Astrocyte (in vitro differentiated cells and primary cell): ENCODE measurements around the gene WIPF3. TPM values are rescaled to one million over a fixed set of nuclear protein-coding genes. Genes with fewer than 3 reads are reported as not detected.

Experiments used
- DNase-seq: peaks from one replicate; pipeline ENCODE4 v3.0.0-alpha.2; 2010; ENCODE audit warnings: low read depth
- FAIRE-seq: peaks from 2 replicates; lab custom pipeline; 2011; peaks lifted over from hg19 to GRCh38; lab: Jason Lieb, UNC
- H2AFZ ChIP-seq: 2 replicates; pipeline ENCODE4 v1.6.0; 2012; ENCODE audit warnings: low read depth, low read length, inconsistent platforms
- H3K27ac ChIP-seq: 2 replicates; pipeline ENCODE4 v1.5.1; 2011; ENCODE audit warnings: low read depth, low read length, inconsistent platforms
- H3K27me3 ChIP-seq: 2 replicates; pipeline ENCODE4 v1.6.0; 2011; ENCODE audit warnings: low read length, inconsistent platforms; ENCODE audit not compliant: insufficient read depth
- H3K36me3 ChIP-seq: 2 replicates; pipeline ENCODE4 v1.5.1; 2011; ENCODE audit warnings: low read length, inconsistent platforms; ENCODE audit not compliant: insufficient read depth
- H3K4me1 ChIP-seq: 2 replicates; pipeline ENCODE4 v1.5.1; 2011; ENCODE audit warnings: low read length, inconsistent platforms; ENCODE audit not compliant: insufficient read depth
- H3K4me2 ChIP-seq: 2 replicates; pipeline ENCODE4 v1.6.0; 2012; ENCODE audit warnings: low read length, inconsistent platforms
- H3K4me3 ChIP-seq: 2 replicates; pipeline ENCODE4 v1.5.1; 2011; ENCODE audit warnings: low read depth, mild to moderate bottlenecking, low read length, inconsistent platforms; ENCODE audit not compliant: insufficient read depth
- H3K79me2 ChIP-seq: 2 replicates; pipeline ENCODE4 v1.6.0; 2012; ENCODE audit warnings: mild to moderate bottlenecking, low read length, inconsistent platforms; ENCODE audit not compliant: insufficient read depth
- H3K9ac ChIP-seq: 2 replicates; pipeline ENCODE4 v1.6.0; 2012; ENCODE audit warnings: mild to moderate bottlenecking, low read length, inconsistent platforms
- H3K9me3 ChIP-seq: 2 replicates; pipeline ENCODE4 v1.5.1; 2012; ENCODE audit warnings: low read depth, mild to moderate bottlenecking, low read length, inconsistent platforms; ENCODE audit not compliant: insufficient read depth
- H4K20me1 ChIP-seq: 2 replicates; pipeline ENCODE4 v1.6.0; 2012; ENCODE audit warnings: low read length, inconsistent platforms; ENCODE audit not compliant: insufficient read depth
- H3K27ac Mint-ChIP-seq: one replicate; pipeline ENCODE4 v1.8.0; 2021; ENCODE audit warnings: mild to moderate bottlenecking, mixed read lengths; ENCODE audit not compliant: unreplicated experiment
- H3K27me3 Mint-ChIP-seq: one replicate; pipeline ENCODE4 v1.8.0; 2021; ENCODE audit warnings: low read depth, mixed read lengths; ENCODE audit not compliant: unreplicated experiment
- H3K36me3 Mint-ChIP-seq: one replicate; pipeline ENCODE4 v1.8.0; 2021; ENCODE audit warnings: low read depth, mixed read lengths; ENCODE audit not compliant: unreplicated experiment
- H3K4me1 Mint-ChIP-seq: one replicate; pipeline ENCODE4 v1.8.0; 2021; ENCODE audit warnings: low read depth, mixed read lengths; ENCODE audit not compliant: unreplicated experiment
- H3K4me3 Mint-ChIP-seq: one replicate; pipeline ENCODE4 v1.8.0; 2021; ENCODE audit warnings: mild to moderate bottlenecking, moderate library complexity, mixed read lengths; ENCODE audit not compliant: unreplicated experiment
- H3K9me3 Mint-ChIP-seq: one replicate; pipeline ENCODE4 v1.8.0; 2021; ENCODE audit warnings: mild to moderate bottlenecking, mixed read lengths; ENCODE audit not compliant: unreplicated experiment
- EZH2 ChIP-seq: IDR thresholded peaks from 2 replicates; pipeline ENCODE4 v1.6.1; 2012; ENCODE audit warnings: mild to moderate bottlenecking, low read length, inconsistent platforms; ENCODE audit not compliant: insufficient read depth
- total RNA-seq: library from RNA; stranded (reverse); gene quantifications from 2 replicates; pipeline ENCODE4 v1.2.1, GENCODE V29; 2021
- TF ChIP-seq, protein P1 (sequence below): IDR thresholded peaks from 2 replicates; pipeline ENCODE4 v1.5.1; 2011; ENCODE audit warnings: low read depth, mild to moderate bottlenecking, inconsistent platforms, low read length, moderate library complexity; ENCODE audit not compliant: insufficient read depth

Gene WIPF3
- total RNA-seq, 1 donor from 2014 or later = 1.0 TPM

GRCh38 chr7:29841926-29842701, 35.8 kb downstream of the WIPF3 start:
- H3K4me1 ChIP-seq = no peaks in the 10 kb centered on the region
- H3K27me3 ChIP-seq = peaks cover 25% of the 10 kb centered on the region
- no peak for DNase-seq
- no peak overlapping the region for H3K27ac ChIP-seq
- H3K9ac ChIP-seq = no peak overlapping the region
- H4K20me1 ChIP-seq = no peaks in the 10 kb centered on the region
- TF ChIP-seq, protein P1, sequence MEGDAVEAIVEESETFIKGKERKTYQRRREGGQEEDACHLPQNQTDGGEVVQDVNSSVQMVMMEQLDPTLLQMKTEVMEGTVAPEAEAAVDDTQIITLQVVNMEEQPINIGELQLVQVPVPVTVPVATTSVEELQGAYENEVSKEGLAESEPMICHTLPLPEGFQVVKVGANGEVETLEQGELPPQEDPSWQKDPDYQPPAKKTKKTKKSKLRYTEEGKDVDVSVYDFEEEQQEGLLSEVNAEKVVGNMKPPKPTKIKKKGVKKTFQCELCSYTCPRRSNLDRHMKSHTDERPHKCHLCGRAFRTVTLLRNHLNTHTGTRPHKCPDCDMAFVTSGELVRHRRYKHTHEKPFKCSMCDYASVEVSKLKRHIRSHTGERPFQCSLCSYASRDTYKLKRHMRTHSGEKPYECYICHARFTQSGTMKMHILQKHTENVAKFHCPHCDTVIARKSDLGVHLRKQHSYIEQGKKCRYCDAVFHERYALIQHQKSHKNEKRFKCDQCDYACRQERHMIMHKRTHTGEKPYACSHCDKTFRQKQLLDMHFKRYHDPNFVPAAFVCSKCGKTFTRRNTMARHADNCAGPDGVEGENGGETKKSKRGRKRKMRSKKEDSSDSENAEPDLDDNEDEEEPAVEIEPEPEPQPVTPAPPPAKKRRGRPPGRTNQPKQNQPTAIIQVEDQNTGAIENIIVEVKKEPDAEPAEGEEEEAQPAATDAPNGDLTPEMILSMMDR = no peak
- no peak for TF ChIP-seq EZH2
- no peak overlapping the region for H3K4me3 ChIP-seq
- H3K36me3 Mint-ChIP-seq = no peaks in the 10 kb centered on the region
- no peak overlapping the region for H2AFZ ChIP-seq
- H3K4me1 Mint-ChIP-seq = peaks cover 5% of the 10 kb centered on the region
- H3K4me3 Mint-ChIP-seq = no peak overlapping the region
- no peak overlapping the region for H3K27ac Mint-ChIP-seq
- no peak overlapping the region for H3K4me2 ChIP-seq
- no peaks in the 10 kb centered on the region for H3K9me3 ChIP-seq
- no peak for FAIRE-seq
- H3K36me3 ChIP-seq = no peaks in the 10 kb centered on the region
- H3K27me3 Mint-ChIP-seq = peaks cover 11% of the 10 kb centered on the region
- H3K79me2 ChIP-seq = no peaks in the 10 kb centered on the region
- H3K9me3 Mint-ChIP-seq = no peaks in the 10 kb centered on the region

DNA sequence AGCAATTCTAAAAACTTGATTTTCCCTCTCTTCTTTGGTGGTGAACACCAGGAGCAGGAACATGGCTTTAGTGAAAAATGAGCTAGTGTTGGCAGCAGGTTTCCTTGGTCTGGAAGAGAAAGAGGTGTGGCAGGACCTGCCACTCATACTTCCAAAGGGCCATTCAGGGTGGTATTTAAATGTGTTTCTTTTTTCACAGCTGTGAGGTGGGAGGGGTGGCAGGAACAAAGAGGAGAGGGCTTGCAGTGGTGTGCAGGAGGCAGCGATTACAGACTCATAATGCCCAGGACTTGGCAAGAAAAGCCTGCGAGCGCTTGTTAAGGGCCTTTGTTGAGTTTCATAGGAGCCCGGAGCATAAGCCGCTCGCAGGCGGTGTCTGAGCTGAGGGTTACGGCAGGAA, 36.8 kb downstream of the WIPF3 start:
- no peak overlapping the region for H3K27ac ChIP-seq
- no peaks in the 10 kb centered on the region for H3K4me1 ChIP-seq
- no peaks in the 10 kb centered on the region for H4K20me1 ChIP-seq
- peaks cover 25% of the 10 kb centered on the region for H3K27me3 ChIP-seq
- Mint-ChIP-seq H3K4me1 (peaks cover 5% of the 10 kb centered on the region), H3K27ac (no peak overlapping the region), H3K36me3 (peaks cover 3% of the 10 kb centered on the region), H3K9me3 (no peaks in the 10 kb centered on the region), H3K4me3 (no peak overlapping the region), H3K27me3 (peaks cover 11% of the 10 kb centered on the region)
- no peak overlapping the region for H3K4me3 ChIP-seq
- no peak overlapping the region for H3K9ac ChIP-seq
- no peaks in the 10 kb centered on the region for H3K36me3 ChIP-seq
- FAIRE-seq = no peak
- H3K9me3 ChIP-seq = no peaks in the 10 kb centered on the region
- no peaks in the 10 kb centered on the region for H3K79me2 ChIP-seq
- TF ChIP-seq, protein P1 = no peak
- TF ChIP-seq EZH2 = no peak
- H2AFZ ChIP-seq = no peak overlapping the region
- DNase-seq = no peak
- no peak overlapping the region for H3K4me2 ChIP-seq

- no peaks in the 10 kb centered on the region for H3K9me3 ChIP-seq
- TF ChIP-seq EZH2 = no peak
- TF ChIP-seq, protein P1 = no peak
- no peak overlapping the region for H3K27ac ChIP-seq
- H3K4me1 Mint-ChIP-seq = peaks cover 5% of the 10 kb centered on the region
- no peaks in the 10 kb centered on the region for H3K9me3 Mint-ChIP-seq
- no peaks in the 10 kb centered on the region for H3K79me2 ChIP-seq
- H3K4me3 Mint-ChIP-seq = no peak overlapping the region
- peaks cover 25% of the 10 kb centered on the region for H3K27me3 ChIP-seq
- H3K36me3 ChIP-seq = no peaks in the 10 kb centered on the region
- H3K9ac ChIP-seq = no peak overlapping the region
- H3K36me3 Mint-ChIP-seq = peaks cover 3% of the 10 kb centered on the region
- H3K27me3 Mint-ChIP-seq = peaks cover 11% of the 10 kb centered on the region
- no peak for DNase-seq
- FAIRE-seq = no peak
- no peak overlapping the region for H3K27ac Mint-ChIP-seq
- H2AFZ ChIP-seq = no peak overlapping the region
- no peaks in the 10 kb centered on the region for H4K20me1 ChIP-seq
- H3K4me2 ChIP-seq = no peak overlapping the region
- H3K4me1 ChIP-seq = no peaks in the 10 kb centered on the region
- no peak overlapping the region for H3K4me3 ChIP-seq
Measured at GRCh38 chr7:29843726-29844125, 37.4 kb downstream of the WIPF3 start.
